ENCODE measurements around the gene SLC45A1. TPM values are rescaled to one million over a fixed set of nuclear protein-coding genes. Genes with fewer than 3 reads are reported as not detected.

The SLC45A1 gene
- total RNA-seq, 1 experiment from 2014 or later: 0.20 TPM

GRCh38 chr1:8363767-8364301 is 45.9 kb downstream of the SLC45A1 start:
- intact Hi-C loops (cut with micrococcal nuclease; ENCODE audit: unreplicated experiment): no loop called here
- no peak overlapping the region for H3K4me3 ChIP-seq
- H3F3A ChIP-seq (ENCODE audit: insufficient read depth, low read depth): no peaks in the 10 kb centered on the region
- no peaks in the 10 kb centered on the region for H3K9me2 ChIP-seq (ENCODE audit: insufficient read depth)
- ChIA-PET POLR2A (ENCODE audit: unreplicated experiment) (interaction anchor here (0.9 kb wide), 1 partner anchor 214 kb away, joined by 3 read pairs; no protein-coding TSS in a partner anchor), CTCF (no interaction called here)
- no peak overlapping the region for H3K27ac ChIP-seq
- no peaks in the 10 kb centered on the region for H3K4me1 ChIP-seq (replicated peaks; ENCODE audit: insufficient read depth)
- no TSS peak for BruUV-seq (replicated peaks)
- H4K20me1 ChIP-seq (ENCODE audit: insufficient read depth): no peaks in the 10 kb centered on the region
- H3K9me3 ChIP-seq (ENCODE audit: insufficient read depth, low read depth): no peaks in the 10 kb centered on the region
- H3K4me2 ChIP-seq: no peak overlapping the region
- no peaks in the 10 kb centered on the region; the same call in 1 of the 2 replicates for H3K79me2 ChIP-seq (ENCODE audit: low read depth)
- no peaks in the 10 kb centered on the region for H3K27me3 ChIP-seq (ENCODE audit: insufficient read depth, low read depth)
- no peak for DNase-seq
- TF ChIP-seq EZH2 (IDR thresholded peaks at IDR 0.05; ENCODE audit: low read depth) (no peak), CTCF (conservative IDR thresholded peaks at IDR 0.05) (no peak)
- no peaks in the 10 kb centered on the region for H3K36me3 ChIP-seq (ENCODE audit: low read depth)
- no peak overlapping the region for H2AFZ ChIP-seq

DNA sequence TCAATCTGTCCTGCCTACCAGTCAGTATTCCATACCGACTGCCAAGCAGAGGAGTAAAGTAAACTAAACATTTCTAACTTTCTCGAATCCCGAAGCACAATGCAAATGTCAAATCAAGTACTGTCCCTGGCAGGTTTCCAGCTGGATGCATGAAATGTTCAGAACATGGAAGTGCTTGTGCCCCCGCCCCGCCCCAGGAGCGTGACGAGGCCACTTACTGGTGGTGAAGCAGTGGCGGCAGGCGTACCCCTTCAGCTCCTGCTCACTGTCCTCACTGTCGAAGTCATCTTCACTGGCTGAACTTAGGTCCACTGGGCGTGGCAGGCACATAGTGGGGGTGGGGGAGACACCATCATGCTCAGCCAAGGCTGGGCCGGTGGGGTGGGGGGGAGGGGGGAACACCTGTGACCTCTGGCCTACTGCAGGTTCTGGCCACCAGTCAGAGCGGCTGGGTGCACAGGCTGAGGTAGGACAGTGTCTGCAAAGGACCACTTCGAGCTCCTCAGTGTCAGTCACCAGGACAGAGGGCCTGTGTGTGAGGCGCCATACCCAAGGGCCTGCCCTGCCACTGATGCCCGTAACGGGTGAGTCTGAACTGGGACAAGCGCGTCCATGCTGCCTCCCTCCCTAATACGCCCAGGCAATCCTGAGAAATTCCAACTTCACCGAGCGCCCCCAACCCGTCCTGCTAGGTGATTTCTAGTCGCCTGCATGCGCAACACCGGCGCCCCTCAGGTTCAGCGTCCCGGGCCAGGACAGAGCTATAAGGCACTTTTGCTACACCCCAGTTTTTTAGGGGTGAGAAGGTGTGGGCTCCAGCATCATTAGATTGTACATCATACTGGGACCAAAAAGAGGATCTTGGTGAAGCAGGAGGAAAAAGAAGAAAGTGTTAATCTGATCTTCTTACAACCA is 46.9 kb downstream of the SLC45A1 start:
- H3K79me2 ChIP-seq (ENCODE audit: low read depth): no peaks in the 10 kb centered on the region; the same call in 1 of the 2 replicates
- no peaks in the 10 kb centered on the region for H3K9me2 ChIP-seq (ENCODE audit: insufficient read depth)
- ChIA-PET CTCF (no interaction called here), POLR2A (ENCODE audit: unreplicated experiment) (no interaction called here)
- no peak overlapping the region for H3K4me2 ChIP-seq
- no peaks in the 10 kb centered on the region for H3K9me3 ChIP-seq (ENCODE audit: insufficient read depth, low read depth)
- no peaks in the 10 kb centered on the region for H3K27me3 ChIP-seq (ENCODE audit: insufficient read depth, low read depth)
- BruUV-seq (replicated peaks): no TSS peak
- H3K4me3 ChIP-seq: no peak overlapping the region
- no peak for TF ChIP-seq CTCF (conservative IDR thresholded peaks at IDR 0.05)
- no peak for TF ChIP-seq EZH2 (IDR thresholded peaks at IDR 0.05; ENCODE audit: low read depth)
- H3K36me3 ChIP-seq (ENCODE audit: low read depth): no peaks in the 10 kb centered on the region
- H2AFZ ChIP-seq: no peak overlapping the region
- no peak overlapping the region for H3K27ac ChIP-seq
- DNase-seq: no peak
- no peaks in the 10 kb centered on the region for H3K4me1 ChIP-seq (replicated peaks; ENCODE audit: insufficient read depth)
- intact Hi-C loops (cut with micrococcal nuclease; ENCODE audit: unreplicated experiment): no loop called here
- no peaks in the 10 kb centered on the region for H4K20me1 ChIP-seq (ENCODE audit: insufficient read depth)
- no peaks in the 10 kb centered on the region for H3F3A ChIP-seq (ENCODE audit: insufficient read depth, low read depth)

GRCh38 chr1:8365661-8366362 is 47.9 kb downstream of the SLC45A1 start:
- H2AFZ ChIP-seq: no peak overlapping the region
- H3K9me2 ChIP-seq (ENCODE audit: insufficient read depth): no peaks in the 10 kb centered on the region
- BruUV-seq (replicated peaks): no TSS peak
- no peaks in the 10 kb centered on the region; the same call in 1 of the 2 replicates for H3K79me2 ChIP-seq (ENCODE audit: low read depth)
- ChIA-PET POLR2A (ENCODE audit: unreplicated experiment) (no interaction called here), CTCF (no interaction called here)
- intact Hi-C loops (cut with micrococcal nuclease; ENCODE audit: unreplicated experiment): no loop called here
- TF ChIP-seq CTCF (conservative IDR thresholded peaks at IDR 0.05) (no peak), EZH2 (IDR thresholded peaks at IDR 0.05; ENCODE audit: low read depth) (no peak)
- no peaks in the 10 kb centered on the region for H3K4me1 ChIP-seq (replicated peaks; ENCODE audit: insufficient read depth)
- no peak for DNase-seq
- H3K27ac ChIP-seq: no peak overlapping the region
- H3K27me3 ChIP-seq (ENCODE audit: insufficient read depth, low read depth): no peaks in the 10 kb centered on the region
- H3K4me2 ChIP-seq: no peak overlapping the region
- H3K9me3 ChIP-seq (ENCODE audit: insufficient read depth, low read depth): no peaks in the 10 kb centered on the region
- no peak overlapping the region for H3K4me3 ChIP-seq
- no peaks in the 10 kb centered on the region for H4K20me1 ChIP-seq (ENCODE audit: insufficient read depth)
- H3F3A ChIP-seq (ENCODE audit: insufficient read depth, low read depth): no peaks in the 10 kb centered on the region
- no peaks in the 10 kb centered on the region for H3K36me3 ChIP-seq (ENCODE audit: low read depth)

Data from PC-9 (cell line).